Suppressor macrophage (primary cell): ENCODE results near the gene GPR160.

Experiments
- DNase-seq, 4 experiments: peaks; one replicate each; pipeline ENCODE4 v3.0.0-alpha.2; 2020 to 2022

GPR160 gene

GRCh38 chr3:170027233-170028102, 10.3 kb upstream of the GPR160 start:
- no peak for DNase-seq

- DNase-seq, result peak; percentile 44 to 64 (median 50)
These were observed 4.3 kb upstream of the GPR160 start for GRCh38 chr3:170033489-170033888.

DNA sequence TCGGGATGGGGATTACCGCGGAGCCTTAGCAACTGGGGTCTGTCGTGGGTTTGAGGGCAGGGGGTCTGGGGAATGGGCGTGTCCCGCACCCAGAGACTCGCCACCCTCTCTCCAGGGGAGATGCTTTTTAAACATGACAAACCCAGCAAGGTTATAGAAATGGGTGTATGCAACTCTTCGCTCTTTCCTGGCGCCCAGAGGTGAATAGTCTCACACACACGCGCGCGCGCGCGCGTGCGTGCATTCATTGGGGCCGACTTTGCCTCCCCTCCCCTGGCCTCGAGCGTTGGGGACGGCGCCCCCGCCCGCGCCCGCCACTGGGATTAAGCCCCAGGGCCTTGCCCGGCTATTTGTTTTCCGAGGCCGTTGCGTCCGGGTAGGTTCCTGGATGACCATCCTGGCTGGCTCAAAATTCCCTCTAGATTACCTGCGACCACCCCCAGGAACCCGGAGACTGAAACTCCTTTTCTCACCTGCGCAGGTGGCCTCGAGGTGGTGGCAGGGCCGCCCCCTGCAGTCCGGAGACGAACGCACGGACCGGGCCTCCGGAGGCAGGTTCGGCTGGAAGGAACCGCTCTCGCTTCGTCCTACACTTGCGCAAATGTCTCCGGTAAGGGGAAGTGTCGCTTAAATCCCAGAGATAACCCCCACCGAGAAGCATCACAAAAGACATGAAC, 777 bp downstream of the GPR160 start:
- DNase-seq, result peak; percentile 40 to 64 (median 61)

DNA sequence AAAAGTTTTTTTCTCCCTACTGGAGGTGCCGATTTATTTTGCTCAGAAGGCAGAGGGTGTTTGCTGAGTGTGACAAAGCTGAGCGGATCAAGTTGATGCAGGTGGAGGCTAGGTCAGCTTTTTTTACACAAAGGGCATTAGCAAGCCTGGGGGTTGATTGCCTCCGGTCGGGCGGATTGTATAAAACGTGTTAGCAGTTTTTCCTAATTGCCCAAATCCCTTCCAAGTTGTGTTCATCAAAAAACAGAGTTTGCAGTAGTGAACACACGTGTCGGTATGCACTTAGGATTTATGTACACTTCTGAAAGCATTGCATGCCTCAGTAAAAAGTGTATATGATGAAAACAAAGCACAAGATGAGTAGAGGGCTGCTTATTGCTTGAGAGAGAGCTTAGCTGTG, 2.6 kb downstream of the GPR160 start:
- DNase-seq, result no peak

- DNase-seq, result no peak
These were observed 5.7 kb downstream of the GPR160 start for GRCh38 chr3:170043506-170043905.

- peak; percentile 73 to 86 (median 80) for DNase-seq
These were observed 6.5 kb downstream of the GPR160 start for GRCh38 chr3:170044271-170044670.

- peak; percentile 73 to 89 (median 82) for DNase-seq
These were observed 7.0 kb downstream of the GPR160 start for GRCh38 chr3:170044795-170045244.

- no peak for DNase-seq
These were observed 8.7 kb downstream of the GPR160 start for GRCh38 chr3:170046269-170047132.

- DNase-seq, result no peak
These were observed 9.3 kb downstream of the GPR160 start for GRCh38 chr3:170047133-170047404.

DNA sequence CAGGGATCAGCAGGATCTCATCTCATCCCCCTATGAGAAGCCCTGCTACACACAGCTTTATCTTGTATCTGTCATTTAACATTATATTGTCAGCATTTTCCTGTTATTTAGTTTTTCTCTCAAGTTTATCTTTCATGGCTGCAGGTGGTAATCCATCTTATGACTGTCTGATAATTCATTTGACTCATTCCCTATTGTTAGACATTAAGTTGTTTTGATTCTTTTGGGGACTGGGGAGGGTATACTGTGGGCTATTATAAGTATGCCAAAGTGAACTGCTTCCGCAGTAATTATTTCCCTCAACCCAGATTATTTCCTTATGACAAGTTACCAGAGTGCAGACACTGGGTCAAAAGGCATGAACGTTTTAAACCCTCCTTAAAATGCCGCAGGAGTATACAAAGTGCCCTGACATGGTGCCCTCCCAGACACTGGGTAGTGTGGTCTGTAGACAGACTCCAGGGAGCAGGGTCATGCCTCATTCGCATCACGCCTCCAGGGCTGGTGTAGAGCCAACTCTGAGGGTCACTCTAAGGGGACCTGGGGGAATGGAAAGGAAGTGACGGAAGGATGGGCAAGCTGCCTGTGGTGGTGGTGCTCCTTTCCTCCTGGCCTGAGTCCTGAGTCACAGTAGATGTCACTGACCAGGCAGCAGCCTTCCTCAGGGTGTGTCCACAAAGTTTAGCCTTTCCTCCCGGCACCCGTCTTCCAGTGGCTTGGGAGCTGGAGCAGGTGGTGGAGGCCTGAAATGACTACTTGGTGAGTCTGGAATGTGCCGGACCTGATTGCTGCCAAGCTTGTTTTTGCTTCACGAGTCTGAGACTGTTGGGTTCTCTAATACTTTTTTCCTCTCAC, 11.6 kb downstream of the GPR160 start:
- DNase-seq, result no peak

DNA sequence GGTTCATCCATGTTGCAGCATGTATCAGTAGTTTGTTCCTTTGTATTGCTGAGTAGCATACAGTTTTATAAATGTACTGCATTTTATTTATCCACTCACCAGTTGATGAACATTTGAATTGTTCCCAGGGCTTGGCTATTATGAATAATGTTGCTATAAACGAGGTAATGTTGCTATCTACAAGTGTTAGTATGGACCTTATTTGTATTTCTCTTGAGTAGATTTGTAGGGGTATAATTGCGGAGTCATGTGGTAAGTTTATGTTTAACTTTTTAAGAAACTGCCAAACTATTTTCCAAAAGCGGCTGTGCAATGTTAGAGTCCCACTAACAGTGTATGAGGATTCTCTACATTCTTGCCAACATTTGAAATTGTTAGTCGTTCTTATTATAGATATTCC, 13.0 kb downstream of the GPR160 start:
- no peak for DNase-seq

- DNase-seq, result no peak
These were observed 14.6 kb downstream of the GPR160 start for GRCh38 chr3:170052398-170052797.

GRCh38 chr3:170054204-170054603, 16.4 kb downstream of the GPR160 start:
- peak; percentile 8 to 49 (median 36) for DNase-seq

DNA sequence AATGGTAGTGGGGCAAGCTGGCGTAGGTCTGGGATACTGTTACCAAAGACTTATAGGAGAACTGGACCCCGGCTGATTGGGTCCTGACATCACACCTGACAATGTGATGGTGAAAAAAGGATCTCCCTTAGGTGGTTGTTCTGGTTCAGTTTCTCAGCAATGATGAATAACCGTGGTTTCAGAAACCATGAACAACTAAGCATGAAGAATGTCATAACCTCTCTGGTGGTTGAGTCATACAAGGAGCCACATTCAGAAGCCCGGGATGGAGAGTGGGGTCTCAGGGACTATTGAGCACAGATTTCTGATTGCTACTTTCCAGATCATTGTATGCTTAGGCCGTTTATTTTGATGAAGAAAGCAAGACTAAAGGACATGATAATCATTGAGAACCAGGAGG, 17.4 kb downstream of the GPR160 start:
- no peak for DNase-seq

DNA sequence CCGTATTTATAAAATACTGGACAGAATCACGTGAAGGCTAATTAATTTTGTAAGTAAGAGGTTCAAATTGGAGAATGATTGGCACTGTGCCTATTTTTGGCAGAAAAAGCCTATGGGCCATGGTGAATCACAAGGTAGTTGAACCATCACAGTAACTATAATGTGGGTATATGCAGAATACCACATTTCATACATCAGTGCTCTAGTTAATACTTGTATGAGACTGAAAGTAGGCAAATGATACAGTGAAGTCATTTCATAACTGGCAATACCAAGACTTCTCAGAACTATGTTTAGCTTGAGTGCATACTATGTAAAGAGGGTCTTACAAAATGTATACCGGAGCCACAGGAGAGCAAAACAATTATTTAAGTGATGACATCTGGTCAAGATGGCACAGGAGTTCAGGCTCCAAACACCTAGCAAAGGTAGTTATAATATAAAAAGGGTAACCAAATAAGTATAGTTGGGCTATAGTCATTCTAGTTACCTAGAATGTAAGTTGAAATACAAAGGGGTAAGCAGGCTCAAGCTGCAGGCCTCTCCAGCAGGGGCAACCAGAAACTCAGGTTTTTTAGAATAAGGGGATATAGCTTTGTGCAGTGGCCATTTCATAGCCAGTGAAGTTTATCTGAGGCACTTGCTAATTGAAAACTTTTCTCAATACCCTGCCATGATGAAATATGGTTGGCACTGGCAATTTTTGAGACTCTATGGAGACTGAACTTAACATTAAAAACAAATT, 19.1 kb downstream of the GPR160 start:
- DNase-seq, result no peak

DNA sequence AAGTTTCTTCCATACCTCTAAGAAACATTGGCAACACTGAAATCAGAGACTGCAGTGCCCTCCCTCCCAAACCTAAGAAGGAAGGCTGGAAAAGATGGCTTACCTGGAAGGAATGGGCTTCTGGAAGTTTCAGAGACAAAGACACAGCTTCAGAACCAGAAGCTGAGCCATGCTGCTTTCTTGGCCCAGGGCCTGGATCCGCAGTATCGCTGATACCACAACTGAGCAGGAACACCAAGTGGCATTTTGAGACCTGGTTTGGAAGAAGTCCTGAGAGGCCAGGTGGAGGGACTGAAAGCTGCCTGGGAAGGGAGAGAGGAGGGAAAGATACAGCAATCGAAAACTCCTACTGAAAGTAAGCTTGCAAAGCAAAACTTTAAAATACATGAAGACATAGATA, 19.8 kb downstream of the GPR160 start:
- DNase-seq, result no peak

DNA sequence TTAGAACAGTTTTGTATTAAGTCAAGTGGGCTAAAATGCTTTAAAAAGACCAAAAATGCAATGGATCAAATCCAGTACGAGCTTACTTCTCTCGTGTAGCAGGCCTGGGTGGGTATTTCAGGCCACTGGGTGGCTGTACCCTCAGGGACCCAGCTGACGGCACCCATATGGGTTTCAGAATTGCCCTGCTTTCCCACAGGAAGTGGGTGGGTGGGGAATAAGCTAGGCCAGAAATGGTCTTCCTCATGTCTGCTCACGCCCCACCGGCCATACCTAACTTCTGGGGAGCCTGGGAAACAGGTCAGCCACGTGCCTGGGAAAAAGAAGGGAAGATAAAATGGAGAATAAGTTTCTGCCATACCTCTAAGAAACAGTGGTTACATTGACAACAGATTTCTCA, 20.3 kb downstream of the GPR160 start:
- peak in 1 of 4 experiments; percentile 29 for DNase-seq

- DNase-seq, result no peak
These were observed 21.7 kb downstream of the GPR160 start for GRCh38 chr3:170059447-170059846.

- DNase-seq, result no peak
These were observed 24.3 kb downstream of the GPR160 start for GRCh38 chr3:170062068-170062467.

DNA sequence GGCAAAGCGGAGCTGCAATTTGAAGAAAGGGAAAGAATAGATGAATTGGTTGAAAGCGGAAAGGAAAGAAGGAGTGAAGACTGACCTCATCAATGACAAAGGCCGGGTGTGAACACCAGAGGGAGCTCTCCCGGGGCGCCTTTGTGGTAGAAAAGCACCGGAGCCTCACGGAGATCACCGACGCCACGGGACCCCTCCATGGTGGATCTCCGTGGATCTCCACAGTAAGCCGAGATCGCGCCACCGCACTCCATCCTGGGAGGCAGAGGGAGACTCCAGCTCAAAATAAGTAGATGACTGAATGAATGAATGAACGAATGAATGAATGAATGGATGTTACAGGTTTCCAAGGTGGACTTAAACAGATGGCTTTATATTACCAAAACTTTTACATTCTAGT, 25.0 kb downstream of the GPR160 start:
- DNase-seq, result no peak

DNA sequence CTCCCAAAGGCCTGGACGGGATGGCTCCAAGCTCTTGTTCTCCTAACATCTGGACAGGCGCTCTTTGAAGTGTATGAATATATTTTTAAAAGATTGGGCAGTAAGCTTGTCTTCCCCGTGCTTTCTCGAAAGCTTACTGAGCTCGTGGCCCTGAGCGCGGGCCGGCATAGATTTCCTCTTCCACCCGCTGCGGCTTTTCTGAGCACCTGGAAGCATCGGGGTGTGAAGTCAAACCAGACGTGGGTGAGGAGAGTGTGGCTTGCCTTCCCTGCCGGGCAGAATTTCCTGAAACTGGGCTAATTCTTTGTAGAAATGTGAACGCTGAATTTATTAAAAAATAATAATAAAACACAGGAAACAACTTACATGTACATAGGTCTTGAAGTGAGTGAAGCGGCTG, 25.9 kb downstream of the GPR160 start:
- no peak for DNase-seq

DNA sequence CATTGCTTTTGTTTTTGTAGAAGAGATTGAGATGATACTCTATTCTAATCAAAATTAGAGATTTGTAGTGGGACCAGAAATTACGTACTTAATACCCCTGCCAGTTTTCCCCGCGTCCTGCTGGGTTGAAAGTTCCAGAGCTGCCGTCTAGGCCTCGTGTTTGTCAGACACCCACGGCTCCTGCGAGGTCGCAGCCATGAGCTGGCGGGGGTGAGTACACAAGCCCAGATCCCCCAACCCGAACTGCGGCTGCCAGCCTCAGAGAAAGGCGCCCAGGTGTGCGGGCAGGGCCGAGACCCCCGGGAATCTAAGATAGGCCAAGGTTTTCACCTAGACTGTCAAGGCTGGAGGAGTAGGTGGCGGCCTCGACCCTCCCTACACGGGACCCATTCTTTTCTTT, 26.3 kb downstream of the GPR160 start:
- DNase-seq, result no peak
